M059J (cell line): ENCODE results near the gene GRM7. TPM values are rescaled to one million over a fixed set of nuclear protein-coding genes. Genes with fewer than 3 reads are reported as not detected.

Experiments
- DNase-seq: peaks from one replicate; pipeline ENCODE4 v3.0.0-alpha.2; 2012; ENCODE audit warnings: low read depth
- total RNA-seq: library from RNA; depleted of rRNA; stranded (reverse); fragments of >200 nt; shearing (Covaris generic); gene quantifications from 2 replicates; pipeline ENCODE4 v1.2.3, GENCODE V29; 2014

GRM7 gene
- total RNA-seq, 1 experiment from 2014 or later: not detected

GRCh38 chr3:7657214-7658112, 796.5 kb downstream of the GRM7 start:
- no peak for DNase-seq

GRCh38 chr3:7658294-7658693, 797.4 kb downstream of the GRM7 start:
- no peak for DNase-seq

- DNase-seq: no peak
These were observed 798.2 kb downstream of the GRM7 start for GRCh38 chr3:7659079-7659478.

- DNase-seq: no peak
These were observed 802.9 kb downstream of the GRM7 start for GRCh38 chr3:7663771-7664170.

GRCh38 chr3:7667774-7668173, 806.9 kb downstream of the GRM7 start:
- DNase-seq: no peak

- no peak for DNase-seq
These were observed 808.7 kb downstream of the GRM7 start for GRCh38 chr3:7669641-7670040.

- no peak for DNase-seq
These were observed 817.6 kb downstream of the GRM7 start for GRCh38 chr3:7678521-7678920.

GRCh38 chr3:7682822-7683229, 821.9 kb downstream of the GRM7 start:
- DNase-seq: no peak

GRCh38 chr3:7683426-7683825, 822.5 kb downstream of the GRM7 start:
- no peak for DNase-seq

- no peak for DNase-seq
These were observed 823.3 kb downstream of the GRM7 start for GRCh38 chr3:7684182-7684715.

- DNase-seq: no peak
These were observed 826.7 kb downstream of the GRM7 start for GRCh38 chr3:7687428-7688147.

GRCh38 chr3:7692866-7693265, 832.0 kb downstream of the GRM7 start:
- DNase-seq: no peak

GRCh38 chr3:7693976-7694375, 833.1 kb downstream of the GRM7 start:
- no peak for DNase-seq

GRCh38 chr3:7695049-7695448, 834.1 kb downstream of the GRM7 start:
- DNase-seq: no peak

- no peak for DNase-seq
These were observed 835.4 kb downstream of the GRM7 start for GRCh38 chr3:7696320-7696719.

- no peak for DNase-seq
These were observed 836.6 kb downstream of the GRM7 start for GRCh38 chr3:7697548-7697947.

- no peak for DNase-seq
These were observed 839.6 kb downstream of the GRM7 start for GRCh38 chr3:7700539-7700938.

GRCh38 chr3:7700977-7701376, 840.1 kb downstream of the GRM7 start:
- no peak for DNase-seq

GRCh38 chr3:7707187-7707586, 846.3 kb downstream of the GRM7 start:
- no peak for DNase-seq

- no peak for DNase-seq
These were observed 848.6 kb downstream of the GRM7 start for GRCh38 chr3:7709376-7710082.

- no peak for DNase-seq
These were observed 849.4 kb downstream of the GRM7 start for GRCh38 chr3:7710284-7710683.

GRCh38 chr3:7713724-7714123, 852.8 kb downstream of the GRM7 start:
- DNase-seq: no peak
